GM19452 (cell line): ENCODE measurements around the gene PF4V1.

Experiments used
- ATAC-seq: cut with Tn5 transposase; IDR thresholded peaks from one replicate; pipeline ENCODE4 v1.9.1; 2021; ENCODE audit not compliant: unreplicated experiment

PF4V1 gene, protein sequence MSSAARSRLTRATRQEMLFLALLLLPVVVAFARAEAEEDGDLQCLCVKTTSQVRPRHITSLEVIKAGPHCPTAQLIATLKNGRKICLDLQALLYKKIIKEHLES

DNA sequence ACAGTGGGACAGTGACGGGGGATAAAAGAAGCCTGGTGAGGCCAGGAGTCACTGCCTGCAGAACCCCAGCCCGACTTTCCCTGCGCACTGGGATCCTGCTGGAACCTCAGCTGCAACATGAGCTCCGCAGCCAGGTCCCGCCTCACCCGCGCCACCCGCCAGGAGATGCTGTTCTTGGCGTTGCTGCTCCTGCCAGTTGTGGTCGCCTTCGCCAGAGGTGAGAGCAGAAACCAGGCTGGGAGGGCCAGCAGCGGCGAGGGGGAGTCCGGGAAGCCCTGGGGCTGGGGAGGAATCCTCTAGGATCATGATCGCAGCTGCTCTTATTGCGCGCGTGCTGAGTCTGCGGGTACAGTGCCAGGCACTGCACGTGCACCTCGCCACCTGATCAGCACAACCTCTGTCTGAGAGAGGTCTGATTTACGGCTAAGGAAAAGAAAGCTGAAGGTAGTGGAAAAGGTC lies at the start of gene PF4V1:
Gene PF4V1 (plus strand): TSS at position 51 of the 459 bp plus-strand sequence. CDS start 67 bp downstream, at position 118.
- no peak for ATAC-seq

GRCh38 chr4:73810191-73810590 lies 42.9 kb upstream of the PF4V1 start:
- no peak for ATAC-seq

DNA sequence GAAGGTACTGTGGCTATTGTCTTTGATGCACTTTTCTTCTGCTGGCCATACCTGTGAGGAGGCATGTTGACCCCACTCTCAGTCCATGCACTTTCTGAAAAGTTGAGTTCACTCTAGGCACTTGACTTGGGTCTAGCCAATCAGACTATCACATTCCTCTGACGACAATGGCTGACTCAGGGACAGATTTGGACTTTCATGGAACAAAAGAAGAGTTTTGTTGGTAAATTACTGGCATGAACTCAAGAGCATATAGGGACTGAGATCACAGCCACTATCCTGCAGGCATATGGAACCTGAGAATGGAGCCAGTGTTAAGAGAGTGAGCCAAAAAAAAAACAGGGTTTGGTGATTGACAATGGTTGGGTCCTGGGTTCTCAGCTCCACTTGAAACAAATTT lies 41.3 kb upstream of the PF4V1 start:
- ATAC-seq, result no peak

DNA sequence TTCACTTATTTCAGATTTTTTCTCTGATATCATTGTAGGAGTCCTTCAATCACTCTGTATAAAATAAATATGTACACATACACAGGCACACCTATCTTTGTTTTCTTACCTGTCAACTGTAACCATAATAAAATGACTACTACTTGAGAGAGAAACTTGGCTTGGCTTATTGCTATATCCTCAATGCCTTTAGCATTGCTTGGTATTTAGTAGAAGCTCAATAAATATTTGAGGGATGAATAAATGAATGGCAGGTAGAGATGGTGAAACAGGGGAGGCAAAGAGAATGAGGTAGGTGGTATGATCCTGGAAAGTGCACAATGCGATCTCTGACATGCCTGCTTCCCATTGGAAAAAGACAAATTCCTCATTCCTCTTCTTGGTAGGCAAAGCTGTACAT lies 38.4 kb upstream of the PF4V1 start:
- ATAC-seq, result no peak

DNA sequence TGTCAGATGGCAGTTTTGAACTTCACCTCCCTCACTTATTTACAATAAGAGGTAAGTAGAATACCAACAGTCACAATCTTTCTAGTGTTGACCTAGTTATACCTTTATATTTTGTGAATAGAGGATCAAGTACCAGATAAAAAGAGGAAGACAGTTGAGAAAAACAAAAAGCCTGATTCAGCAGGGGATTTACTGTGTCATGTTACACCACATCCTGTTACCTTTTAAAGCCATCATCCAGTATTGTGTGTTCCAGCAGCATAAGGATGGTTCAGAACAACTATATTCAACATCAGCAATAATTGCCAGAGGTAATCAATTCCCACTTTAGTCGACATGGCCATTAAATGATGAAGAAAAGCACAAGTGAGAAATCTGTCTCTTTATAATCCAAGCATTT lies 38.0 kb upstream of the PF4V1 start:
- no peak for ATAC-seq

- no peak for ATAC-seq
These were observed 36.3 kb upstream of the PF4V1 start for GRCh38 chr4:73816814-73817213.

GRCh38 chr4:73817341-73817740 lies 35.8 kb upstream of the PF4V1 start:
- no peak for ATAC-seq

DNA sequence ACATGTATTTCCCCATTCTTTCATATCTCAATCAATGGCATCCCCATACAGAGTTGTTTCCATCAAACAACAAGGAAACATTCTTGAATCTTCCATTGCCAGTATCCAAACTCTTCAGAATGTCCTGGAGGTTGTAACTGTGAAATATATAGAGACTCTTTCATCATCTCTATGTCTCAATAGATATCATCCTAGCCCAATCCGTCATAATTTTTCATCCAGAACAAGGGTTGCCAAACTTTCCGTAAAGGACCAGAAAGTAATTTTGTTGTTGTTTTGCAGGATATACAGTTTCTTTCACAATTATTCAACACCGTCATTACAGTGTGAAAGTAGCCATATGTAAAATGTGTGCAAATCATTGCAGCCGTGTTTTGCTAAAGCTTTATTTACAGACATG lies 31.8 kb upstream of the PF4V1 start:
- no peak for ATAC-seq

DNA sequence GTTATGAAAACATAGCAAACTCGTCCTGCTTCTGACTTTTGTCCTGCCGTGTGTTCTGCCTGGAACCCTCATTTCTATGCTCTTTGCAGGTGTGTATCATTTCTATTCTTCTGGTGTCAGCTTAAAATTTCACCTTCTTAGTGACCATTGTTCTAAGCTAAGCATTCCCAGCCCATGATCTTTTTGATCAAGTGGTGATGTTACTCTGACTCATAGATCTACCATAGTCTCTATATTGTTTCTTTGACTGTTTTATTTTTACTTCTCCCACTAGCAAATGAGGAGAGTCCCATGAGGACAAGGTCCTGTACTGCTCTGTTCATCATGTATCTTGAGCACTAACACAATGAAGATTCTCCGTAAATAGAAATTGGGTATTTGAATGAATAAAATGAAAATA lies 30.7 kb upstream of the PF4V1 start:
- no peak for ATAC-seq

GRCh38 chr4:73822812-73823504 lies 30.1 kb upstream of the PF4V1 start:
- ATAC-seq, result no peak

DNA sequence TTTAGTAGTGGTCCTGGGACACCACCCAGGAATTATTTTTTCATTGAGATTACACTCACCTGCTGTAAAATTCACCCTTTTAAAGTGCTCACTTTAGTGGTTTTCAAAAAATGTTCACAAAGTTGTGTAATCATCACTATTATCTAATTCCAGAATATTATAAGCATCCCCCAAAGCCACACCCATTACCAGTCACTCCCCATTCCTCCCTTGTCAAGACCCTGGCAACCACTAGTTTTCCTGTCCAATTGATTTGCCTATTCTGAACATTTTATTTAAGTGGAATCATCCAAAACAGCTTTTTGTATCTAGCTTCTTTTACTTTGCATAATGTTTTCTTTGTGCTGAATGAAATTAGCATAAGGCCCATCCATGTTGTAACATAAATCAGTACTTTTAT lies 29.3 kb upstream of the PF4V1 start:
- ATAC-seq, result no peak

- no peak for ATAC-seq
These were observed 24.1 kb upstream of the PF4V1 start for GRCh38 chr4:73828956-73829355.

GRCh38 chr4:73831569-73831968 lies 21.5 kb upstream of the PF4V1 start:
- ATAC-seq, result no peak

DNA sequence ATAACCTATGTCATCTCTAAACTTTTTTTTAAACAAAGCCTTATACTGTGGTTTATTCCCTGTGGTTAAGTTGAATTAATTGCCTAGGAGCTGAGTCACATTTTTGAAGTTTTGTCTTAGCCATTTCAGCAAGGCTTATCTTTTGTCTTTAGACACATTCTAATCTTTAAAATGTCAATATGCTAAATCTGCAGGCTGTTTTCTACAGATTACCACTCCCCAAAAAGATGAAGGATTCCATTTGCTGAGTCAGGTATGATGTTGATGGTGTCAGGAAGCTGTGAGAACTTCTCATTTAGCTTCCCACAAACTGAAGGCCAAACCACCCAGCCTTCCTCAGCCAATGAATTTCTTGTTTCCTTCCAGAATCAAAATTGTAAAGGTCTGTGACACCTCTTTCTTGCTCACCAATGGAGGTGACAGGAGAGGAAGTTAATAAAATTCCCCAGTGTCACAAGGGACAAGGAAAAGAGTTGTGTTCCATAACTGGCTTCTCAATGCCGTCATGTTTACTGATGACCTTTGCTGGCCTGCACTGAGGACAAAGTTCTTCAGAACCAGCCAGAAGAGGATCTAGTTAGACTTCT lies 20.4 kb upstream of the PF4V1 start:
- no peak for ATAC-seq

- no peak for ATAC-seq
These were observed 16.5 kb upstream of the PF4V1 start, which contains the start of gene CXCL6 for GRCh38 chr4:73836373-73837279. Gene CXCL6, plus strand, starts transcription at chr4:73836678. Its CDS starts 73 bp downstream, at chr4:73836751.

DNA sequence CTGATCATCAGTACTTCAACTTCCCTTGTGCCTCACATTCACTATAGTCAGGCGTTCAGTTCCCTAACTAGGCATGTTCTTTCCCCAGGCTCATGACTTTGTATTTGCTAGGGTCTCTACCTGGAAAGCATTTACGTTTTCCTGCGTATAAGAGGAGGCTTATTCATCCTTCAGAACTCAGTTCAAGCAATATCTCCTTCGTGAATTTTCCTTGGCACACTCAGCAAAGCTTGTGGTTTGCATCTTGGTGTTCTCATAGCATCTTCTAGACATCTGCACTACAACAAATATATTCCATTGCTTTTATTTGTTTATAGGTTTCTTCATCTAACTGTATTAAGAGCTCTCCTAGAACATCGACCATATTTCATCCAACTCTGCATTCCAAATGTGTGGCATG lies 14.0 kb upstream of the PF4V1 start:
- ATAC-seq, result no peak

DNA sequence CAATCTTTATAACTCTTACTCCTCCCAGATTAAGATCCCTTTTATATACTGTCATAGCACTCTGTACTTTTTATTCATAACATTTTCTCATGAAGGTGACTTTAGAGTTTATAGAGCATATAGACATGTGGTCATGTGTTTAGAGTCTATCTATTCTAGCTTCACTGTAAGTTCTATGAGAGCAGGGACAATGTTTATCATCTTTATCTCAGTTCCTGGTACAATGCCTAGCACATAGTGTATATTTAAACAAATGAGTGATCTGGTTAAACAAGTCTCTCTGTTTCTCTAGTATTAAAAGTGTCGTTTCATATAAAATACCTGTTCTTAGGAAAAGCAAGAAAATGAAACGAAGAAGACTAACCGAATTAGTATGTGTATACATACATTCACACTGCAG lies 13.4 kb upstream of the PF4V1 start:
- no peak for ATAC-seq

DNA sequence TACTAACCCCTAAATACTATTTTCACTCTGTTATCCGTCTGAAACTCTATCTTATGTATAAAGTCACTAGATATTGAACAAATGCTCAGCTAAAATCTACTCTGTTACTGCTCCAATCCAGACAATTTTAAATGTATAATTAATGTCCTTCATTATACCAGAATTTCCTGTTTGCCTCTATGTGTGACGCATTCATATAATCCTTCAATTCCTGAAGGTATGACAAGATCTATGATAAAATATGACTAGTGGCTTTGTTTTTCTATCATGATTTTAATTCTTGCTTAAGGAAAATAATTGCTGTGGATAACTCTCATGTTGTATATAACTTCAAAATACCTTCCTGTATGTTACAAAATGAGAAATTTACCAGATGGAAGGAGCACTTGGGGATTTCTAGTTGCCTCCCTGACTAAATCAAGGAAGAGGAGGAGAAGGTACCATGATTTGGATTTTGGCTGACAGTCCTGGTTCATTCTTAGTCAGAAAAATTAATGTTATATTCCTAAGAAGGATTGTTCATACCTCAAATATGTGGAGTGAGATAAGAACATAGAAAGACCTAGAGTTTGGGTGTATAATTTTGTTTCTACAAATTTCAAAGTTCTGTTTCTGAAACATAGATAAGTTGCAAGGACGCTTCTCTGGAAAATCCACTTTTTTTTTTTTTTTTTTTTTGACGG lies 11.7 kb upstream of the PF4V1 start:
- no peak for ATAC-seq

GRCh38 chr4:73842696-73843095 lies 10.4 kb upstream of the PF4V1 start:
- ATAC-seq, result no peak

- ATAC-seq, result no peak
These were observed 9.7 kb upstream of the PF4V1 start for GRCh38 chr4:73843369-73843768.

DNA sequence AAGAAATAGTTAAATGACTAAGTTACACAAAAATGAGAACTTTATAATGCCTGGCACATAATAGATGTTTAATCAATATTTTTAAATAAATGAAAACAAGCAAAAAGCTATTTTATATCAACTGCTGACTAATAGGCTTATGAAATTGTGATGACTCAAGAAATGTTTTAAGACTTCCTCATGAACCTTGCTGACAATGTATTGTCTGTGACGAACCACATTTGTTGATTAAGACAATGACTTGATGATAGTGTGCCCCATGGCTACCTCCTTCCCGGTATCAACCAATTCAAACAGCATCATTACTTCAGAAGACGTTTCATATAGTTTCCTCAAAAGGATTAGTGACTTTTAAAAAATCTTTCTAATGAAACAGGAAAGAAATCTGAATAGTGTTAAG lies 8.8 kb upstream of the PF4V1 start:
- no peak for ATAC-seq
